Smooth muscle cell (in vitro differentiated cells): ENCODE measurements around the gene FRS3. TPM values are rescaled to one million over a fixed set of nuclear protein-coding genes. Genes with fewer than 3 reads are reported as not detected.

Source experiments
- DNase-seq: peaks from one replicate; lab custom pipeline; 2025; ENCODE audit not compliant: unreplicated experiment; lab: John Stamatoyannopoulos, UW
- H2AFZ ChIP-seq: fragments of 200-600 bp; sonication (generic); 2 replicates; pipeline ENCODE4 v1.6.0; 2016; ENCODE audit warnings: antibody characterized with exemption, low read depth, mild to moderate bottlenecking
- H3F3A ChIP-seq: fragments of 200-600 bp; sonication (generic); 2 replicates; pipeline ENCODE4 v1.6.0; 2017; ENCODE audit warnings: antibody characterized with exemption, low read depth
- H3K27ac ChIP-seq: fragments of 200-600 bp; sonication (generic); 2 replicates; pipeline ENCODE4 v1.5.1; 2016; ENCODE audit warnings: low read depth, mild to moderate bottlenecking
- H3K27me3 ChIP-seq: fragments of 200-600 bp; sonication (generic); 2 replicates; pipeline ENCODE4 v1.6.1; 2016; ENCODE audit warnings: low read depth, mild to moderate bottlenecking
- H3K36me3 ChIP-seq: fragments of 200-600 bp; sonication (generic); 2 replicates; pipeline ENCODE4 v1.5.1; 2016; ENCODE audit warnings: low read depth
- H3K4me1 ChIP-seq: fragments of 200-600 bp; sonication (generic); 2 replicates; pipeline ENCODE4 v1.5.1; 2016; ENCODE audit warnings: low read depth
- H3K4me2 ChIP-seq: fragments of 200-600 bp; sonication (generic); 2 replicates; pipeline ENCODE4 v1.6.0; 2016; ENCODE audit warnings: mild to moderate bottlenecking
- H3K4me3 ChIP-seq: fragments of 200-600 bp; sonication (generic); 2 replicates; pipeline ENCODE4 v1.5.1; 2016; ENCODE audit warnings: mild to moderate bottlenecking
- H3K79me2 ChIP-seq: fragments of 200-600 bp; sonication (generic); 2 replicates; pipeline ENCODE4 v1.6.0; 2016; ENCODE audit warnings: low read depth, mild to moderate bottlenecking
- H3K9ac ChIP-seq: fragments of 200-600 bp; sonication (generic); 2 replicates; pipeline ENCODE4 v1.6.0; 2016; ENCODE audit warnings: low read depth
- H3K9me3 ChIP-seq: fragments of 200-600 bp; sonication (generic); replicated peaks from 2 replicates; pipeline ENCODE4 v1.5.1; 2016; ENCODE audit warnings: low read depth
- H4K20me1 ChIP-seq: fragments of 200-600 bp; sonication (generic); 2 replicates; pipeline ENCODE4 v1.6.0; 2016; ENCODE audit warnings: low read depth
- WGBS: methylation state at CpG from one replicate; pipeline ENCODE4 v1.1.7; 2016; ENCODE audit warnings: low lambda C conversion rate; 5-methylcytosine and 5-hydroxymethylcytosine counted together
- polyA plus RNA-seq: library from polyadenylated mRNA; unstranded; fragments of >200 nt; fragmentation: Nextera tagmentation; extraction: Ambion mirVana; gene quantifications from 2 replicates; pipeline ENCODE4 v1.2.1, GENCODE V29; 2016
- total RNA-seq: library from RNA; depleted of rRNA; stranded (reverse); fragments of >200 nt; gene quantifications from 2 replicates; pipeline ENCODE4 v1.2.3, GENCODE V29; 2014
- TF ChIP-seq, protein P1 (sequence below): fragments of 200-600 bp; sonication (generic); IDR thresholded peaks from 2 replicates; pipeline ENCODE4 v1.5.1; 2017; ENCODE audit warnings: borderline replicate concordance, mild to moderate bottlenecking, antibody characterized with exemption; ENCODE audit not compliant: insufficient read depth, poor library complexity, severe bottlenecking

The FRS3 gene
- total and polyA plus RNA-seq, 2 experiments from 2014 or later, result 3.1 to 6.4 TPM

DNA sequence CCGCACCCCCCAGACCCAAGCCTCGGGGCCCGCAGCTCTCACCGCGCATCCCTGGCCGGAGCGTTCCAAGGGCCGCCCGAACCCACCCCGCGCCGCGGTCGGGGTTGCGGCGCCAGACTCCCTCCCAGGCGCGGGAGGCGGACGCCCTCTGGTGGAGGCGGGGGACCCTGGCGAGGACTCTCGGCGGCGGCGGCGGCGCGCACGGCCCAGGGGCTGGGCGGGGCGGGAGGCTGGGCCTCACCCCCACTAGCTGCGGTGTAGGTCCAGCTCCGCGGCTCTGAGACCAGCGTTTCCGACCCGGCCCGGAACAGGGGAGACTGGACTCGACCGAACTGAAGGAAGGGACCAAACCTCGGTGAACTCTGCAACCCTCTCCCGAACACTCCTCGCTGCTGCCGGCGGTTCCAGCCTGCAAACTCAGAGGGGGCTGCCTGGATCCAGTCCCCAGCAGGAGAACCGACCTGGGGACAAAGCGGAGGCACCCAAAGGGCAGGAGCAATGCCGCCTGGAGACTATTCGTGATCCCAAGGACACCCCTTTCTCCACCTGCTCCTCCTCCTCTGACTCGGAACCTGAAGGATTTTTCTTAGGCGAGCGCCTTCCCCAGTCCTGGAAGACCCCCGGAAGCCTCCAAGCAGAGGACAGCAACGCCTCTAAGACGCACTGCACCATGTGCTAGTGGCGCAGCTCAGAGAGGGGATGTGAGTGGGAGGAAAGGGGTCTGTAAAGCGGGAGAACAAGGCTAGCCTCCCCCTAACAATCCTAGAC, 6.9 kb upstream of the FRS3 start:
- Histone ChIP-seq H3F3A (peaks cover 21% of the 10 kb centered on the region), H3K27ac (peak overlapping the region; percentile 91), H3K4me3 (peak overlapping the region; percentile 97), H3K27me3 (no peaks in the 10 kb centered on the region), H3K4me1 (peaks cover 7% of the 10 kb centered on the region), H3K79me2 (peaks cover 16% of the 10 kb centered on the region), H3K4me2 (peak overlapping the region; percentile 94), H3K9ac (peak overlapping the region; percentile 98), H2AFZ (peak overlapping the region; percentile 73), H4K20me1 (no peaks in the 10 kb centered on the region), H3K9me3 (no peaks in the 10 kb centered on the region), H3K36me3 (peaks cover 5% of the 10 kb centered on the region)
- peak; percentile 79 for DNase-seq
- WGBS, result under 1% methylated on average over 51 of the region's 58 CpGs
- TF ChIP-seq, protein P1, sequence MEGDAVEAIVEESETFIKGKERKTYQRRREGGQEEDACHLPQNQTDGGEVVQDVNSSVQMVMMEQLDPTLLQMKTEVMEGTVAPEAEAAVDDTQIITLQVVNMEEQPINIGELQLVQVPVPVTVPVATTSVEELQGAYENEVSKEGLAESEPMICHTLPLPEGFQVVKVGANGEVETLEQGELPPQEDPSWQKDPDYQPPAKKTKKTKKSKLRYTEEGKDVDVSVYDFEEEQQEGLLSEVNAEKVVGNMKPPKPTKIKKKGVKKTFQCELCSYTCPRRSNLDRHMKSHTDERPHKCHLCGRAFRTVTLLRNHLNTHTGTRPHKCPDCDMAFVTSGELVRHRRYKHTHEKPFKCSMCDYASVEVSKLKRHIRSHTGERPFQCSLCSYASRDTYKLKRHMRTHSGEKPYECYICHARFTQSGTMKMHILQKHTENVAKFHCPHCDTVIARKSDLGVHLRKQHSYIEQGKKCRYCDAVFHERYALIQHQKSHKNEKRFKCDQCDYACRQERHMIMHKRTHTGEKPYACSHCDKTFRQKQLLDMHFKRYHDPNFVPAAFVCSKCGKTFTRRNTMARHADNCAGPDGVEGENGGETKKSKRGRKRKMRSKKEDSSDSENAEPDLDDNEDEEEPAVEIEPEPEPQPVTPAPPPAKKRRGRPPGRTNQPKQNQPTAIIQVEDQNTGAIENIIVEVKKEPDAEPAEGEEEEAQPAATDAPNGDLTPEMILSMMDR, result peak; percentile 84

DNA sequence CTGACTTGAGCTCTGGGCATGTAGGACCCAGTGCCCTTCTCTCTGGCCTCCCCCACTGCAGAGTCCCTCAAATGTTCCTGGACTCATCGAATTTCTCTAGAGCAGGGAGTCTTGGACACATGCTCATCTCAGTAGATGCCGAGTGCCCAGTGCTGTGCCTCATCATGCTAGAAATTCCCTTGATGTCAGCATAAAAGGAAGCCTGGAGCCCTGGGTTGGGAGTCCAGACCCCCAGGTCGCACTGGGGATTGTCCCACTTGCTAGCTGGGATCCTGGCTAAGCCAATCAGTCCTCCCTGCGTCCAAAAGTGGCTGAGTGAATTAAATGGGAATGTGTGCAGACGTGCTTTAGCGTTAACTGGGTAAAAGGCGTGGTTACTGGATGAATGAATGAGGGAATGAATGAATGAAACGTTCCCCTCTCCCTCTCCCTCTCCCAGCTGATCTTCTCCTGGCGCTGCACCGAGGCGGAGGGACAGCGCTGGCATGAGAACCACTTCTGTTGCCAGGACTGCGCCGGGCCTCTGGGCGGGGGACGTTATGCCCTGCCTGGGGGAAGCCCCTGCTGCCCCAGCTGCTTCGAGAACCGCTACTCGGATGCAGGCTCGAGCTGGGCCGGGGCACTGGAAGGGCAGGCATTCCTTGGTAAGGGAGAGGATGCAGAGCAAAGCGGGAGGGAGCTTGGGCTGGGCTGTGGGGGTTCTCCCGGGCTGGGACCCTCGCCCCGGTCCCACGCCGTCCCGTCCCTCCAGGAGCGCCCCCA, 6.2 kb upstream of the FRS3 start:
- WGBS, result 37% methylated on average over 22 of the region's 29 CpGs
- H3K9ac ChIP-seq, result no peak overlapping the region
- H3K27ac ChIP-seq, result no peak overlapping the region

DNA sequence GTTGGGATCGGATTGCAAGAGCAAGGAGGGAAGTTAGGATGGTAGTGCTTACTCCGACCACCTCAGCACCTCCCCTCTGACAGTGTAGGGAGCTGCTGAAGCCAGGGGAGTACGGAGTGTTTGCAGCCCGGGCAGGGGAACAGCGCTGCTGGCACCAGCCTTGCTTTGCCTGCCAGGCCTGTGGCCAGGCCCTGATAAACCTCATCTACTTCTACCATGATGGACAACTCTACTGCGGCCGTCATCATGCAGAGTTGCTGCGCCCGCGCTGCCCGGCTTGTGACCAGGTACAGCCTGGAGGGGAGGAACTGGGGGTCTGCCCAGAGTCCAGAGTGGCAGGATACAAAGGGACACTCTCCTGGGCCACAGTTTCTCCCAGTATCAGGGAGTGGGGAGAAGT, 5.6 kb upstream of the FRS3 start:
- no peaks in the 10 kb centered on the region for H3K9me3 ChIP-seq
- peaks cover 16% of the 10 kb centered on the region for H3K79me2 ChIP-seq
- DNase-seq, result no peak
- peaks cover 15% of the 10 kb centered on the region for H3K4me1 ChIP-seq
- no peaks in the 10 kb centered on the region for H4K20me1 ChIP-seq
- TF ChIP-seq, protein P1, result no peak
- H3K27me3 ChIP-seq, result no peaks in the 10 kb centered on the region
- no peak overlapping the region for H2AFZ ChIP-seq
- no peak overlapping the region for H3K27ac ChIP-seq
- peaks cover 5% of the 10 kb centered on the region for H3K36me3 ChIP-seq
- H3K4me3 ChIP-seq, result no peak overlapping the region
- WGBS, result 92% methylated on average over 11 of the region's 11 CpGs
- H3K9ac ChIP-seq, result no peak overlapping the region
- H3K4me2 ChIP-seq, result no peak overlapping the region
- peaks cover 15% of the 10 kb centered on the region for H3F3A ChIP-seq

More for the DNA sequence above, 6.2 kb upstream of the FRS3 start:
- Histone ChIP-seq H3K4me3 (peak overlapping the region; percentile 97), H2AFZ (peak overlapping the region; percentile 73), H3K79me2 (peaks cover 16% of the 10 kb centered on the region), H3K9me3 (no peaks in the 10 kb centered on the region), H3K4me2 (peak overlapping the region; percentile 94), H3F3A (peaks cover 21% of the 10 kb centered on the region), H3K4me1 (peaks cover 14% of the 10 kb centered on the region), H3K27me3 (no peaks in the 10 kb centered on the region), H4K20me1 (no peaks in the 10 kb centered on the region), H3K36me3 (peaks cover 5% of the 10 kb centered on the region)
- no peak for DNase-seq
- TF ChIP-seq, protein P1, result no peak
